ENCODE data around the gene PTPRE.

PTPRE gene

DNA sequence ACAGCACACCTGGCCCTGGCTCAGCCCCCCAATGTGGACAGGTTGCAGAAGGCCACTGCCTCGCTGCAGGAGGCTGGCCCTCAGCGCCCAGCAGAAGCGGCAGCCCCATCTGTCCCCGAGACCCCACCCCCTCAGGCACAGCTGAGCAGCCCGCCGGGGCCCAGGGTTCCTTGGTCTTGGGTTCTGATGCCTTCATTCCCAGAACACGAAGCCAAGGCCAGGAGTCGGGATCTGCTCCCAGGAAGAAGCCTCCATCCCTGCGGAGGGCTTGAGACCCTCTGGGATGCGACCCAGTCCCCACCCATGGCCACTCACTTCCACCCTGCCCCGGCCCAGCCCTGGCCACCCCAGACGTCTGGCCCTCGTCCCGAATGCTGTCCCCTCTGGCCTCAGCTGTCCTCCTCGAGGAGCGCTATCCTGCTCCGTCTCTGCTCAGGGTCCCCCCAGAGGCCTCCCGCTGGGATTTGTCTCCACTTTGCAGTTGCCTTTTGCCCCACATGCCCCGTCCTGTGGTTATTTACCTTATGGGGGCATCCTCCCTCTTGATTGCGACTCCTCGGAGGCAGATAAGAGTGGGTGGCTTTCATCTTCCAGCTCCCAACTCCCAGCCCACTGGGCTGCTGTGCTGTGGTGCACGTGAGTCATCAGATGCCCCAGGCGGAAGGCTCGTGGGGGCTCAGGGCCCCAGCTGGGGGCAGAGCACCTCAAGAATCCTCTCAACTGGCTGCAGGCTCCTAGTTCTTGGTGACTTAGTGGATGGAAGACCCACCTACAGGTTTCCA lies 121.8 kb downstream of the PTPRE start:
- no peak for DNase-seq

DNA sequence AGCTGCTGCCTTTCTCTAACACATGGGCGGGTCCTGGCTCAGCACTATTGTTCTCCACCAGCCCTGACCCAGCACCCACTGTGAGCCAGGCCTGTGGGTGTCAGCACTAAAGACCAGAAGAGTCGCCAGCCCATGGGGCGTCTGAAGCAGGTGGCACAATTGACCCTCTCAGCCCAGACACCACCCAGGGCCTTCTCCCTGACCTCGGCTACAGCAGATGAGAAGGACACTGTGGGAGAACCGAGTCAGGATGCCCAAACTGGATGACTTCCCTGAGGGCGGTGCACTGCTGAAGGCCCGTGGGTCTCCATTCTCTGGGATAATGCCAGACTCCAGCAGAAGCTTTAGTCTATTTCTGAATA lies 122.4 kb downstream of the PTPRE start:
- DNase-seq: no peak

DNA sequence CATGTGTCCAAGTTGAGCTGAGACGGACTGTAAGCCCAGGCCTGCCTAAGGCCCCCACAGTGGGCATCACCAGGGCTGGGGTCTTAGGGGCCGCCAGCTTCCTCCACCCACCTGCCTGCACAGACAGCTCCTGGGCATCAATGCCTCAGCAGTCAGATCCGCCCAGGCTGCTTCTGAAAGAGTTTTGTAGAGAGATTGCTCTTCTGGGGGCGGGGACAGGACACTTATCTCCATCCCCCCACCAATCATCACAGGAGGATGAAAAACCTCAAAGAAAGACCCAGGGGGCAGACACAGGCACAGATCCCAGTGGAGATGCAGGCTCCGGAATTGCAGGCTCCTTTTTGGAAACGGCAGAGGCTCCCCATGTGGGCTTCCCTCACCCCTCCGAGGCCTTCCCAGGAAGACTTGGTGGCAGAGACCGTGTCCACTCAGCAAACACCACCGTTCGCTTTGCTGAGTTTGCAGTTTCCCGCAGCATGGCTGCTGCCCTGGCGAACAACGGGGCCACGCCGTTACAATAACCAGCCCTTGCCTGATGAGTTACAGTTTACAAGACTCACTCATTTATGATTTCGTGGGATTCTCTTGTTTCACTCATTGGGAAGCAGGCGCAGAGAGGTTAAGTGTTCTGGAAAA lies 122.9 kb downstream of the PTPRE start:
- DNase-seq: no peak

DNA sequence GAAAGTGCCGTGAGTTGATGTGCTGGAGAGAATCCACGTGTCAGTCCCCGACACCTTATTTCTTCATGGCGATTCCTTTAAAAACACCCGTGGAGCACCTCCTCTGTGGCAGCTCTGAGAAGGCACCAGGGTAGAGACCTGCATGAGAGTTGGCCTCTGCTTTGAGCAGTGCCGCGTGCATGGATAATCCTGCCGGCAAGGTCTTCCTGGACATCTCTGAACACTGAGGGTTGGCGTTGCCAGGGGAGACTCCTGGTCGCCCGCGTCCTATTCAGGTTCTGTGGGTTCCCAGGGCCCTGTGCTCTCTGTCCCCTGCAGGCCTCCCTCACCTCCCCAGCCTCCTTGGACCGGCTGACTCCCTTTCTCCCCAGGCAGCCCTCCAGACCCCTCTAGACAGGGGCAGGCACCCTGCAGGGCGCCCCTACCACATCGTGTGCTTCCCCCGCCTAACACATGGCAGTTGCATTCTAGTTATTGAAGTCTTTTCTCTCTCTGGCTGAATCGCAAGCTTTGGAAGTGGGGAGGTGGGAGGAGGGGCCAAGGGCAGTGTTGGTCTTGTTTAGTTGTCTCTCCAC lies 123.7 kb downstream of the PTPRE start:
- DNase-seq: no peak

DNA sequence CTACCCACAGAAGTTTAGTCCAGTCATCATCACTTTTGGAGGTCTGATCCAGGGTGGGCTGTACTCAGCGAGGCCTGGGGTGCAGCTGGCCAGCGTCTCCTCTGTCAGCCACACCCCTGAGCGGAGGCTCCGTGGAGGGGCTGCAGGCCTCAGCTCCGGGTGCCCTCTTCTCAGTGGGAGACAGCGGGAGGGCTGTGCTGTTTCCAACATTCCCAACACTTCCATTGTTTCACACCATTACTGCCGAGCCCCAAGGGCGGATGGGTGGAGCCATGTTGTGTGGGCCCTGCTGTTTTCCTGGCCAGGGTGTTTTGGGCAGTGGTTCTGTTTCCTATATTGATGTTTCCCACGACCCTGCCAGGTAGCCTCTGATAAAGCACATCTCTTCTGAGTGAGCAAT lies 124.3 kb downstream of the PTPRE start:
- DNase-seq: no peak

DNA sequence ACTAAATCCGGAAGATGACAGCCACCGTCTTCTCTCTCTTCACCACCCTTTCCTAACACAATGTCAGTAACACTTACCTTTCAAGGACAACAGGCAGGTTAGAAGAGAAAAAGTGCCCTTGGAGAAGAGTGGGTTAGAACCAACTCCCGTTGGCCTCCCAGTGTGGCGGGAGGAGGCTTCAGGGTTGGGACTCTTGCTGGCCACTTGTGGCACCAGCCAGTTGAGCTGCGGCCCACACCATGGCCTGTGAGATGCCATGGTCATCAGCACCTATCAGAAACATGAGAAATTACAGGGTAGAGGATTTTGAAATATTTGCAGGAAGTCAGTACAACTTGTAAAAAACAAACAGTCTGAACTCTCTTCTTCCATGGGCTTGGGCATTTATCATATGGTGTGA lies 125.6 kb downstream of the PTPRE start:
- DNase-seq: no peak

DNA sequence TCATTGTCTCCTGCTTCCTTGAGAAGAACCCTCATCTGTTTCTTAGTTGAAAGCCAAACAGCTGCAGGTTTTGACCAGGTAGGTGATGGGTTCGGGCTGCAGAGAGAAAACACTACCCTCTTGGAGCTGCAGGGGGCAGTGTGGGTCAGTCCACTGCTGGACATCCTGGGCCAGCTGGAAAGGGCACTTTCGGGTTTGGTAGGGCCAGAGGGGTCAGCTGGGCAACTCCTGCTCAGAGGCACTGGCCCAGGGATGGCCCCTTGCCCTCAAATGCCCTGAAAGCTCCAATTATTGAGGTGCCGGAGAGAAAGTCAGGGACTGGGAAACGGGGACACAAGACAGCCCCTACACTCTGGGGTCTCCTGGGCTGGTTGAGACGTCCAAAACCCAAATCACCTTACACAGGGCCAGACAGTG lies 128.7 kb downstream of the PTPRE start:
- peak; percentile 75 for DNase-seq

DNA sequence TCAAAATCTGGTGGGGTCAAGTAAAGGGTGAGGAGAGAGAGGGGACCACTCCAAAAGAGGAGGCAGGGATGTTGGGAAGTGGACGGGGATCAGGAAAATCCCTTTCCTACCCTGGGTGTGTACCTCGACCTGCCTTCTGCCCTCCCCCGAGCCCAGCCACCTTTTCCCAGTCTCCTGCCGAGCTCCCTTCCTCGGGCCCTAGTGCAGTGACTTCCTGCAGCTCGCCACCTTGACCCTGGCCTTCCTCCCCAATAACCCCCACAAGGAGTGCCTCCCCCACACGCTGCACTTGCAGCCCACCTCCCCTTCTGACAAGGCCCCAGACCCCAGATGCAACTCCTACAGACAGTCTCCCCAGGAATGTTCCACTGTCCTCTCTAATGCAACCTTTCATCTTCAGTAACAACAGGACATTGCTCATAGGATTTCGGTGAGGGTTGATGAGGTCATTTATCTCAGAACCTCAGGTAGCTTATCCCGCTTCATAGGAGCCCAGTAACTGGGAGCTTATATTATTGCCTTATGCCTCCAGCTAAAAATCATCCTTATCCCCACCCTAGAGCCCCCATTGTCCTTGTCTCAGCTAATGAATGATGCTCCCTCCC lies 129.2 kb downstream of the PTPRE start:
- no peak for DNase-seq

DNA sequence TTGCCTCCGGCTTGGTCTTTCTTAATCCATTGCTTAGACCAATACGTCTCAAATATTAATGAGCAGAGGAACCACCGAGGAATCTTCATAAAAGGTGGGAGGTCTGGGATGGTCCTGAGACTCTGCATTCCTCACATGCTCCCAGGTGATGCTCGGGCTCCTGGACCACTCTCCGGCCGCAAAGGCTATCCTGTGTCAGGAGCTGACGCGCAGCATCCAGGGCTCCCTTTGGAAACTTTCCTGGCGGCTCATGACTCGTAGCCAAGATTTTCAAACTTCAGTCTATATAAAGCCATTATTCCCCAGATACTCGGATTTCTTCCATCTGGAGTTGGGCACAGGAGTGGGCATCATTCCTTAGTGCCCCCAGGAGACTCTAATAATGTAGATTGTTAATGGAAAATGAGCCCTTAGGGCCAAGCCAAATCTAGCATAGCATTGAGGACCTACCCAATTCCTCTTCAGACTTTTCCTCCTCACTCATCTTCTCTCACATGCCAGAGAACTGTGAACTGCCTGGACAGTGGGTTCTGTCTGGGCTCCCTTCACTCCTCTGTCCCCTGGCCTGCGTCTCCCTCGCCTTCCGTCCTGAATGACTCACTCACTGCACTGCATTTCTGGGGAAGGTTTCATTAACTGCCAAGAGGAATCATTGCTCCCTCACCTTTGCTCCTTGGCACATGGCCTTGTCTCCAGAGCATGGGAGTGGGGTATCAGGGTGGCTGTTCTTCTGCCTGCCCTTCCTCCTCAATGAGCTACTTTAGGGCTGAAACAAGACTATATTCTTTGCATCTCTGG lies 130.0 kb downstream of the PTPRE start:
- no peak for DNase-seq

DNA sequence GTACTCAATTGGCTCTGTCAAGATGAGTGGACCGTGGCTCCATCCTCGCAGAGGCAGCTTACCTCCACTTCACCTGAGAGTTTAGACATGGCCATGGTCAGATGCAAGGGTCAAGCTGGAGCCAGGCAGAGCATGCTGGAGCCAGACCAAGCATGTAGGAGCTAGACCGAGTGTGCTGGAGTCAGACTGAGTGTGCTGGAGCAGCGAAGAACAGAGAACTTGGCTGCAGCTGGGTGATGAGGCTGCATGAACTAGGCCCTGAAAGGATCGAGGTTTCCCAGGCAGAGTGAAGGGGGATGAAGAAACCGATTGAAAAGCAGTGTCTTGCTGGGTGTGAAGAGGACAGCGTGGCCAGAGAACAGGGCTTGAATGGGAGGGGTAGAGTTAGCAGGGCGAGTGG lies 133.2 kb downstream of the PTPRE start:
- DNase-seq: no peak

DNA sequence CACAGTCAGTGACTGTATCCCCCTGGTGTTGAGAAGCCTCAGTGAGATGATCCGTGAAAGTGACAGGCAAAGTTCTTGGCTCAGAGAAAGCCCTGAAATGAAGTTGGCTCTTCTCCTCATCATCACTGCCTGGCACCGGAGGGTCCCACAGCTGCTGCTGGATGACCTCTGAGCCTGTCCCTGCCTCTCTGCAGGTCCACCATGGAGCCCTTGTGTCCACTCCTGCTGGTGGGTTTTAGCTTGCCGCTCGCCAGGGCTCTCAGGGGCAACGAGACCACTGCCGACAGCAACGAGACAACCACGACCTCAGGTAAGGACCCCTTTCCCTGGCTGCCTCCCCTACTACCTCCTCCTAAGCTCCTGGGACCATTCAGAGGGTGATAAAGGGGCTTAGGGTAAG lies 133.8 kb downstream of the PTPRE start:
- DNase-seq: no peak

DNA sequence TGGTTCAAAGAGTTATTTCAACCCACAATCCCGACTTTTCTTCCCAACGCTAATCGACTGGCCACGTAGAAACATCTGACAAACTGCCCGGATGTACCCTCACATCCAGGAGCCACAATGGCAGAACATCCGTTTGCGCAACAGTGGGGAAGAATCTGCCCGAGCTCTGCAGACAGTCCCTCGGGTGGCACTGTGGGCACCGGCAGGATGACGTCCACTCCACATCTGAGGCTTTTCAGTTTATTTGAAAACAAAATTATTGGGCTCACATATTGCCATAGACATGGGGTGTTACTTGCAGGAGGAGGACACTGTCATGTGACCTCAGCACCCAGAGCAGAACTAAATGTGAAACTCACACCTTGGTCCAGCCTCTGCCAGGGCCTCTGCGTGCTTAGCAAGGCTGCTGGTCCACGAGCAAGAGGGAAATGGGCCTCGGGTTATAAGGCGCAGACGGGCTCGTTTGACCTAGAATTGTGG lies 135.3 kb downstream of the PTPRE start:
- DNase-seq: no peak

DNA sequence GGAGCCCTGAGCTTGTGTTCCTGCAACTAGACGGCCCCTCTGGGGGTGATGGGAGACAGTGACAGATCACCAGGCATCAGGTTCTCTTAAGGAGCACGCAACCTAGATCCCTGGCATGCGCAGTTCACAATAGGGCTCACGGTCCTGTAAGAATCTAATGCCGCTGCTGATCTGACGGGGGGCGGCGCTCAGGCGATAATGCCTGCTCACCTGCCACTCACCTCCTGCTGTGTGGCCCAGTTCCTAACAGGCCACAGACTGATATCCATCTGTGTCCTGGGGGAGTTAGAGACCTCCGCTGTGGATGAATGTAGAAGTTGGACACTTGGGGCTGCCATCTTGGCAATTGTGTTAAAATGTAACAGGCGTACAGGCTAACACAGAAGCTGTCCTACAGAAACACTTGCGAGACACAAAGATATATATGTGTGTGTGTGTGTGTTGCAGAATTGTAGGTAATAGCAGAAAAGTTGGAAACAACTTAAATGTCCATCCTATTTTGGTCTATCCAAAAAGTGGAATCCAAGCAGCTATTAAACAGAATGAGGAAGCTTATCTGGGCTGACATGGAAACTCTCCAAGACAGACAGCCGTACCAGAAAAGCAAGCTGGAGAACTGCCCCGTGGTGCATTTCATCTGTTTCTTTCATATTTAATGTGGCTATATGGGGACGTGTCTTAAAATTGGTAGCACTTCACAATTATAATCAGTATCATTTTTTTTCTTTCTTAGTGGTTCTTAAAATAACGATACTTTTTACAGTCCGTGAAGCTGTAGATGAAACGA lies 136.5 kb downstream of the PTPRE start:
- no peak for DNase-seq

DNA sequence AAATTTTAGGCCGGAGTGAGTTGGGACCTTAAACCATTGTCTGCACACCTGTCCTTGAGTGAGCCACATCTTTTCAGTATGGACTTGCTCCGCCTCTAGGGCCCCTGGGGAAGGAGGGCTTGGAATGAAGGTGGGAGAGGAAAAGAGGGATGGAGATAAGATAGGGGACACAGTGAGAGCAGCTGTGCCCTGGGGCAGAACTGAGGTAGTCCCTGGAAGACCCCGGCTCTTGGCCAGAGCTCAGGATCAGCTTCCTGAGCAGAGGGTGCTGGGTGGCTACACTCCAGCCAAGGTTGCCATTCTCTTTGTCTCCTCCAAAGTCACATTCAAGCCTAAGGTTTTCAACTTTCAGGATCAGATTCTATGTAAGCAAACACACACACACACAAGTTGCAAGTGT lies 137.3 kb downstream of the PTPRE start:
- DNase-seq: no peak

DNA sequence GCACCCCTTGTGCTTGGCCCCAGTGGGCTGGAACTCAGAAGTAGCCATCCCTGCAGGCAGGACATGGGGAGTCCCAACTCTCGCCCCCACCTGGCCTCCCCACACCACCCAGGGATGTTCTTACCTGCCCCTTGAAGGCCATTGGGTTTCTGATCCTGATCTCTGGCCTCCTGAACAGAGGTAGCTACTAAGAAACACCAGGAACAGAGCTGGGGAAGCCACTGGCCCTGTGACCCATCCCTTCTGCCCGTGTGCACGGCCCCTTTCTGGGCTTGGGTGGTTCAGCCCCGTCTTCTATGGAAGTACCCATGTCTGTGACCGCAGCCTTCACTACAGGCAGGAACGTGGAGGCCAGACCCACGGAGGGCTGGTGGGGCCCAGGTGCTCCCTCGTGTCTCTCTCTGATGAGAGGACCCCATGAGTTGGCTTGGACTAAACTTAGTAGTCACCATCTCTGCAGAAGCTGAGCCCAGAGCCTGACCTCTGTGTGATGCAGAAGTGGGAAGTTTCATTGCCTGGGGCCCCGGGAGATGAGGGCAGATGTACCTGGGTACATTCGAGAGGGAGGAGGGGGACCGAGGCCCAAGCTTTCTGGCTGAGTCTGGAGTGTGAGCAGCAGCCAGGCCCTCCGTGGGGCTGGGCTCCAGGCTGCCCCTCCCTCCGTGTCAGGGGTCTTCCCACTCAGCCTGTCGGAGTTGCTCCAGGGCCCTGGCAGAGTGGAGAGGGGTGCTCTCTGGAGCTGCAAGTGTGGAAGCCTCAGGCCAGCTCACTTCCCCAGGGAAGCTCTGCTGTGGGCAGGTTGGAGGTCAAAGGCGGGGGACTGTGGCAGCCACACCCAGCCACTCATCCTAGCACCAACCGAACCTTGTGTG lies 138.3 kb downstream of the PTPRE start:
- no peak for DNase-seq

DNA sequence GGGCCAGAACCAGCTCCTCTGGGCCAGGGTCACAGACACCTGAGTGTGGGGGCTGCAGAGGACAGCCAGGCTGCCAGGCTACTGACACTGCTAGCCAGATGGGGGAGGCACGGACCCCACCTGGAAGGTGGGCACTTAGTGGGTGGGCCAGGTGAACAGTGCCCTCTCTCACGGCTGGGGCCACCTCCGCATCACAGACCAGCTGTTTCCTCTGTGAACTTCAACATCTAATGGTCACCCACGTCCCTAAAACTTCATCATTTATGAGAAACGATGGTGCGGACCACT lies 138.9 kb downstream of the PTPRE start:
- DNase-seq: no peak

DNA sequence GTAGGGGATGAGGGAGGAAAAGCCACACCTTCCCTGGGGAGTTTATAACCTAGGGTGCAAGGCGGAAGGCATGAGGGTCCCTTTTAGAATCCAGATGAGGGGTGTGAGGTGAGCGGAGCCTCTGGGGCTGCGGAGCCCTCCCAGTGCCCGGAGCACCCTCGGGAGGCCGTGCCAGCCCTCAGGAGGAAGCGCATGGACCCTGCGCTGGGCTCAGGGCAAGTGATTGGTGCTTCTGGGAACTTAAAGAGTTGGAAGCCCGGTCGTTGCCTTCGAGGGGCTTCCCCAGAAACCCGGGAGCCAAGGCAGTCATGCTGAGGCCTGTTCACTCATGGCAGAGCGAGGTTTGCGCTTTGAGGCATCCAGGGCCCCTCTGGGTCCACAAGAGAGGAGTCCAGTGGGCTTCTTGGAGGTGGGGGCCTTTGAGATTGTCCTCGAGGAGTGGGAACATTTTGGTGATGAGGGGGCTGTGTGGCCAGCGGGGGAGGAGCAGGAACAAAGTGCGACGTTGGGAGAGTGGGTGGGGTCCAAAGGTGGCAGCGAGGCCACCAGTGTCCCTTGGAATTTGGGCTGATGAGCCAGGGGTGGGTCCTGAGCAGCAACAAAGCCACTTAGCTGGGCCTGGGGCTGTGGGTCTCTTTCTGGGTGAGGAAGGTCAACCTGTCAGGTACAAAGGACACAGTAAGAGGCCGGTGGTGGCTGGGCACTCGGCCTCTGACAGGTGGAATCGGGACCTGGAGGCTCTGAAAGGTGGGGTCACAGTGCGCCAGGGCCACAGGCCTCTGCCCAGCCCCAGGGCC lies 139.5 kb downstream of the PTPRE start:
- DNase-seq: no peak

DNA sequence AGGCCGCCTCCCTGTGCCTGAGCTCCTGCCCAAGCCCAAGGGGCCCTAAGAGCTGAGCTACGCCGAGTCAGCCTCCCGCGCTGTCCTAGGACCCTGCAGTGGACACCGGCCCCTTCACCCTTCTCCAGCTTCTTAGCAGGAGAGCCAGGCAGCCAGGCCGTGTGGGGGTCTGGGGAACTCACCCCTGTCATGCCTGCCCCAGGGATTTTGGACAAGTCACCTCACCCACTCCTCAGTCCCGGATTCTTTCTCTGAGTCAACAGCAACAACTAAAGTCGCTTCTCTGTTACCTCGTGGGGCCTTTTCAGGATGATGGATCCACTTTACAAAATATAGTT lies 140.0 kb downstream of the PTPRE start:
- peak in 1 of 2 donors; percentile 34 for DNase-seq

DNA sequence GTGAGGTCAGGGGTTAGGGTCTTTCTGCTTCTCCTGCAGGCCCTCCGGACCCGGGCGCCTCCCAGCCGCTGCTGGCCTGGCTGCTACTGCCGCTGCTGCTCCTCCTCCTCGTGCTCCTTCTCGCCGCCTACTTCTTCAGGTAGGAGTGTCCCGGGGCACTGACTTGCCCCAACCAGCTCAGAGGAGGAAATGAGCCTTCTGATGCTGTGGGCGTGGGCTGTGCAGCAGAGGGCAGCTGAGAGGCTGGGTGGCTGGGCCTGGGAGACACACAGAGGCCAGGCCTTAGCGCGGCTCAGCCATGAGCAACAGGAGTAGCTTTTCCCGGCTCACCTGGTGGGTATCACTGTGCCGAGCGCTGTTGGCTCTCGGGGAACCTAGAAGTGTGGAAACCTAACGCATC lies 140.4 kb downstream of the PTPRE start:
- peak; percentile 81 to 85 for DNase-seq

DNA sequence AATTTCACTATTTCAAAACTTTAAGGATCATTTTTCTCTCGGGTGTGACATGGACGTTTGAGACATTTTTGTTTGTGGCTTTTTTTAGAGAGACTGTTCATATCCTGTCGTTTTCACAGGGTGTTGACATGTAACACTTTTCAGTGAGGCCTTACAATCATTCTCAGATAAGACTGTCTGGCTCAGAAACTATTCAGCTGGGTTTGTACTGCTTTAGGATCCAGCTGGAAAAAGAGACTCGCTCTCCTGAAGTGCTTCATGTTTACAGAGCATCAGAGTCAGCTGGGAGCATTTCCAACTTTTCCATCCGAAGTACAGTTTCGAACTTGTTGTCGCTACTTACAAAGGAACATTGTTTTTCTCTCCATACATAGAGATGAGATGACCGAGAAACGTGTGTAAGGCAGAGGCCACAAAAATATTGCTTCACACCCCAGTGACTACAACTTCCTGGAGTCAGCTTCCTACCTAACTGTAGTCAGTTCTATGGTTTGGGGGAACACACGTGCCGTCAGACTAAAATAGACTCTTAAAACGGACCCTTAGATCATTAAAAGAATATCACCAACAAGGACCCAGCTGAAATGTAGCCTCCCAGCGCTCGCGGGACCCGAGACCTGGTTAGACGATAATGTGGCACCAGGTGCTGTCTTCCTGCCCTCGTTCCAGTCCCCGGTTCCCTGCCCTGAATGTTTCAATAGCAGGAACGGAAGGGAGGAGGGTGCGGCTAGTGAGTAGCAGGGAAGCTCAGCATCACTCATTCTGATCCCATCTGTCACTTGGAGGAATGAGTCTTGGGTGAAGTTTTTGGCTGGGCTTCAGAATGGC lies 141.3 kb downstream of the PTPRE start:
- peak; percentile 27 to 35 for DNase-seq

Data from stimulated activated CD4-positive, alpha-beta T cell treated with anti-CD3 and anti-CD28 coated beads, Interleukin-2, amount 100 ng/mL, for 24 hours (primary cell).